GM13976 (cell line): ENCODE data around the gene TBRG4.

Source experiments
- DNase-seq: peaks from one replicate; pipeline ENCODE4 v3.0.0; 2012; ENCODE audit warnings: low spot score
- CTCF ChIP-seq: IDR thresholded peaks from 2 replicates; pipeline ENCODE4 v1.5.1; 2012; ENCODE audit warnings: borderline replicate concordance, mild to moderate bottlenecking; ENCODE audit not compliant: insufficient read depth; ENCODE audit errors: extremely low read depth, missing control alignments, control extremely low read depth
- in situ Hi-C: fragments of 300-500 bp; cut with MboI; formaldehyde crosslinking; loops from one replicate; pipeline ENCODE4 v1.12.0; 2022; ENCODE audit warnings: low sequenced_read_pairs, mixed read lengths, inconsistent platforms; ENCODE audit not compliant: unreplicated experiment

Gene TBRG4

GRCh38 chr7:45075871-45076796, 35.4 kb downstream of the TBRG4 start:
- in situ Hi-C loops, result no loop called here
- no peak for DNase-seq
- TF ChIP-seq CTCF, result no peak

GRCh38 chr7:45075355-45075644, 36.2 kb downstream of the TBRG4 start:
- in situ Hi-C loops, result no loop called here
- TF ChIP-seq CTCF, result no peak

GRCh38 chr7:45074528-45075354, 36.8 kb downstream of the TBRG4 start:
- DNase-seq, result no peak
- TF ChIP-seq CTCF, result no peak
- in situ Hi-C loops, result no loop called here

More at GRCh38 chr7:45075355-45075644, 36.2 kb downstream of the TBRG4 start:
- no peak for DNase-seq

- in situ Hi-C loops, result no loop called here
- DNase-seq, result peak; percentile 27
- TF ChIP-seq CTCF, result no peak
Observed at GRCh38 chr7:45073786-45074527, 37.5 kb downstream of the TBRG4 start.

GRCh38 chr7:45073031-45073785, 38.3 kb downstream of the TBRG4 start:
- in situ Hi-C loops, result no loop called here
- DNase-seq, result no peak
- no peak for TF ChIP-seq CTCF
